H9 (cell line): Measurements from ENCODE around the gene PLEKHG5. TPM values are rescaled to one million over a fixed set of nuclear protein-coding genes. Genes with fewer than 3 reads are reported as not detected.
A peak's percentile ranks its signal among the peaks of the same experiment; 100 is the strongest.

Source experiments
- DNase-seq: peaks from one replicate; pipeline ENCODE4 v3.0.0-alpha.2; 2017
- H2AFZ ChIP-seq: one replicate; pipeline ENCODE4 v1.6.1; 2013; ENCODE audit warnings: mild to moderate bottlenecking, low read length, control low read depth, moderate library complexity
- H2AK5ac ChIP-seq: 2 replicates; pipeline ENCODE4 v1.6.1; 2013; ENCODE audit warnings: low read length, control low read depth, mixed read lengths; ENCODE audit not compliant: insufficient read length
- H2BK120ac ChIP-seq: one replicate; pipeline ENCODE4 v1.6.1; 2013; ENCODE audit warnings: low read depth, mild to moderate bottlenecking, low read length, control low read depth, inconsistent platforms; ENCODE audit not compliant: poor library complexity, severe bottlenecking
- H2BK12ac ChIP-seq: 2 replicates; pipeline ENCODE4 v1.6.1; 2013; ENCODE audit warnings: low read length, control low read depth, mixed read lengths, low read depth; ENCODE audit not compliant: insufficient read length
- H2BK15ac ChIP-seq: 2 replicates; pipeline ENCODE4 v1.6.1; 2013; ENCODE audit warnings: low read depth, low read length, control low read depth
- H2BK20ac ChIP-seq: one replicate; pipeline ENCODE4 v1.6.1; 2013; ENCODE audit warnings: low read depth, mild to moderate bottlenecking, low read length, control low read depth, inconsistent platforms; ENCODE audit not compliant: poor library complexity, severe bottlenecking
- H2BK5ac ChIP-seq: 2 replicates; pipeline ENCODE4 v1.6.1; 2013; ENCODE audit warnings: low read length, control low read depth, mixed read lengths; ENCODE audit not compliant: insufficient read length
- H3K14ac ChIP-seq: 2 replicates; pipeline ENCODE4 v1.6.1; 2013; ENCODE audit warnings: low read length, control low read depth; ENCODE audit not compliant: insufficient read depth
- H3K18ac ChIP-seq: 2 replicates; pipeline ENCODE4 v1.6.1; 2013; ENCODE audit warnings: low read depth, mild to moderate bottlenecking, mixed read lengths, low read length, control low read depth; ENCODE audit not compliant: insufficient read length
- H3K23ac ChIP-seq: 2 replicates; pipeline ENCODE4 v1.6.1; 2013; ENCODE audit warnings: low read length, control low read depth, mixed read lengths, low read depth; ENCODE audit not compliant: insufficient read length
- H3K23me2 ChIP-seq: 2 replicates; pipeline ENCODE4 v1.6.1; 2013; ENCODE audit warnings: low read depth, mild to moderate bottlenecking, mixed read lengths, low read length, control low read depth; ENCODE audit not compliant: insufficient read length, poor library complexity, severe bottlenecking
- H3K27ac ChIP-seq: 2 replicates; pipeline ENCODE4 v1.5.1; 2013; ENCODE audit warnings: low read length, control low read depth, mixed read lengths, low read depth; ENCODE audit not compliant: insufficient read length
- H3K27me3 ChIP-seq: 2 replicates; pipeline ENCODE4 v1.6.1; 2013; ENCODE audit warnings: low read length, control low read depth, inconsistent platforms; ENCODE audit not compliant: insufficient read depth
- H3K4ac ChIP-seq: 2 replicates; pipeline ENCODE4 v1.6.1; 2013; ENCODE audit warnings: low read depth, mild to moderate bottlenecking, control low read depth, inconsistent platforms, low read length, moderate library complexity
- H3K4me1 ChIP-seq: 2 replicates; pipeline ENCODE4 v1.6.1; 2013; ENCODE audit warnings: low read length, control low read depth, inconsistent platforms; ENCODE audit not compliant: insufficient read depth
- H3K4me2 ChIP-seq: 2 replicates; pipeline ENCODE4 v1.6.1; 2013; ENCODE audit warnings: low read length, control low read depth, mixed read lengths; ENCODE audit not compliant: insufficient read length, insufficient read depth
- H3K56ac ChIP-seq: 2 replicates; pipeline ENCODE4 v1.6.1; 2013; ENCODE audit warnings: low read depth, mild to moderate bottlenecking, mixed read lengths, low read length, control low read depth; ENCODE audit not compliant: insufficient read length
- H3K79me1 ChIP-seq: 2 replicates; pipeline ENCODE4 v1.6.1; 2013; ENCODE audit warnings: low read depth, mild to moderate bottlenecking, moderate library complexity, low read length, control low read depth, inconsistent platforms; ENCODE audit not compliant: insufficient read depth, poor library complexity, severe bottlenecking
- H3K79me2 ChIP-seq: 2 replicates; pipeline ENCODE4 v1.6.1; 2013; ENCODE audit warnings: low read length, control low read depth, inconsistent platforms; ENCODE audit not compliant: insufficient read depth
- H3K9ac ChIP-seq: 2 replicates; pipeline ENCODE4 v1.6.1; 2013; ENCODE audit warnings: low read length, control low read depth, mixed read lengths; ENCODE audit not compliant: insufficient read length; ENCODE audit errors: extremely low read depth
- H3K9me3 ChIP-seq: one replicate; pipeline ENCODE4 v1.6.1; 2013; ENCODE audit warnings: low read depth, low read length, inconsistent platforms; ENCODE audit not compliant: control insufficient read depth
- H3T11ph ChIP-seq: one replicate; pipeline ENCODE4 v1.6.1; 2013; ENCODE audit warnings: mild to moderate bottlenecking, low read length, control low read depth, inconsistent platforms
- H4K20me1 ChIP-seq: one replicate; pipeline ENCODE4 v1.6.1; 2013; ENCODE audit not compliant: control insufficient read depth, insufficient read length, insufficient read depth
- H4K5ac ChIP-seq: 2 replicates; pipeline ENCODE4 v1.6.1; 2013; ENCODE audit warnings: low read depth, mild to moderate bottlenecking, mixed read lengths, low read length, control low read depth; ENCODE audit not compliant: insufficient read length
- H4K8ac ChIP-seq: replicated peaks from 2 replicates; pipeline ENCODE4 v1.6.1; 2013; ENCODE audit warnings: low read length, control low read depth, mixed read lengths, low read depth; ENCODE audit not compliant: insufficient read length
- H4K91ac ChIP-seq: 2 replicates; pipeline ENCODE4 v1.6.1; 2013; ENCODE audit warnings: low read depth, mild to moderate bottlenecking, moderate library complexity, mixed read lengths, low read length, control low read depth; ENCODE audit not compliant: insufficient read length
- H3K27ac Mint-ChIP-seq, 3 experiments: 2 replicates in 2 of 3; 3 replicates in 1 of 3; pipeline ENCODE4 v1.8.0; 2020 to 2021; ENCODE audit warnings: mixed read lengths in 3 of 3, mild to moderate bottlenecking in 1 of 3, moderate library complexity in 1 of 3
- H3K27me3 Mint-ChIP-seq: 2 replicates; pipeline ENCODE4 v1.8.0; 2021; ENCODE audit warnings: low read depth, mild to moderate bottlenecking, moderate library complexity, mixed read lengths
- H3K36me3 Mint-ChIP-seq, 3 experiments: 2 replicates in 2 of 3; 3 replicates in 1 of 3; pipeline ENCODE4 v1.8.0; 2020 to 2021; ENCODE audit warnings: low read depth in 3 of 3, mixed read lengths in 3 of 3; ENCODE audit not compliant: insufficient read depth in 1 of 3
- H3K4me1 Mint-ChIP-seq, 2 experiments: 2 replicates each; pipeline ENCODE4 v1.8.0; 2020; ENCODE audit warnings: mixed read lengths in 2 of 2
- H3K4me3 Mint-ChIP-seq, 2 experiments: 2 replicates in 1 of 2; 3 replicates in 1 of 2; pipeline ENCODE4 v1.8.0; 2020 to 2021; ENCODE audit warnings: mild to moderate bottlenecking in 2 of 2, mixed read lengths in 2 of 2, moderate library complexity in 1 of 2
- H3K9me3 Mint-ChIP-seq, 2 experiments: 2 replicates in 1 of 2; 3 replicates in 1 of 2; pipeline ENCODE4 v1.8.0; 2020; ENCODE audit warnings: mild to moderate bottlenecking in 2 of 2, mixed read lengths in 2 of 2, moderate library complexity in 1 of 2
- WGBS: extraction: QIAGEN DNeasy Blood & Tissue Kit; methylation state at CpG from one replicate; pipeline ENCODE4 v1.1.7; 2013; ENCODE audit warnings: missing lambda C conversion rate, low lambda C conversion rate, mixed read lengths; ENCODE audit not compliant: insufficient read length; ENCODE audit errors: extremely low coverage; 5-methylcytosine and 5-hydroxymethylcytosine counted together
- total RNA-seq: library from RNA; stranded (reverse); gene quantifications from 2 replicates; pipeline ENCODE4 v1.2.1, GENCODE V29; 2021
- TF ChIP-seq, protein P1 (sequence below): fragments of 200-600 bp; sonication (generic); conservative IDR thresholded peaks from 3 replicates; pipeline ENCODE4 v1.8.0; 2021; ENCODE audit warnings: antibody characterized with exemption, mild to moderate bottlenecking

PLEKHG5 gene
- total RNA-seq, 1 experiment from 2014 or later, result 22.3 TPM

DNA sequence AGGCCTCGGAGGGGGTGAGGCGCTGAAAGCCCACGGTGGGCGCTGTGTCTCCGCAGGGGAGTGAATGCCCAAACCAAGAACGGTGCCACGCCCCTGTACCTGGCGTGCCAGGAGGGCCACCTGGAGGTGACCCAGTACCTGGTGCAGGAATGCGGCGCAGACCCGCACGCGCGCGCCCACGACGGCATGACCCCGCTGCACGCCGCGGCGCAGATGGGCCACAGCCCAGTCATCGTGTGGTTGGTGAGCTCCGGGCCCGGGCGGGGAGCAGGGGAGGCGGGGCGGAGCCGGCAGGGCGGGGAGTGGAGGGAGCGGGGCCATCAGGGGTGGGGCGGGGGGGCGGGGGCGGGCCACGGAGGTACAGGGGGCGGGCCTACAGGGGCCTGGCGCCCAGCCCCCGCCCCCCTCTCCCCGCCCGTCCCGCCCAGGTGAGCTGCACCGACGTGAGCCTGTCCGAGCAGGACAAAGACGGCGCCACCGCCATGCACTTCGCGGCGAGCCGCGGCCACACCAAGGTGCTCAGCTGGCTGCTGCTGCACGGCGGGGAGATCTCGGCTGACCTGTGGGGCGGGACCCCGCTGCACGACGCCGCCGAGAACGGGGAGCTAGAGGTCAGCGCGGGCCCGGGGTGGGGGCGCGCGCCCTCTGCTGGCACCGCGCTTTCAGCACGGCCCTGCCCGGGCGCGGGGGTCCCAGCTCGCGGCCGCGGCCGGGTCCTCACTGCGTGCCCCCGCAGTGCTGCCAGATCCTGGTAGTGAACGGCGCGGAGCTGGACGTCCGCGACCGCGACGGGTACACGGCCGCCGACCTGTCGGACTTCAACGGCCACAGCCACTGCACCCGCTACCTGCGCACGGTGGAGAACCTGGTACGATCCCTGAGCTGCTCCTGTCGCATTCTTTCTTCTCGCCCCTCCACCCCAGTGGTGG, 51.0 kb downstream of the PLEKHG5 start:
- TF ChIP-seq, protein P1, sequence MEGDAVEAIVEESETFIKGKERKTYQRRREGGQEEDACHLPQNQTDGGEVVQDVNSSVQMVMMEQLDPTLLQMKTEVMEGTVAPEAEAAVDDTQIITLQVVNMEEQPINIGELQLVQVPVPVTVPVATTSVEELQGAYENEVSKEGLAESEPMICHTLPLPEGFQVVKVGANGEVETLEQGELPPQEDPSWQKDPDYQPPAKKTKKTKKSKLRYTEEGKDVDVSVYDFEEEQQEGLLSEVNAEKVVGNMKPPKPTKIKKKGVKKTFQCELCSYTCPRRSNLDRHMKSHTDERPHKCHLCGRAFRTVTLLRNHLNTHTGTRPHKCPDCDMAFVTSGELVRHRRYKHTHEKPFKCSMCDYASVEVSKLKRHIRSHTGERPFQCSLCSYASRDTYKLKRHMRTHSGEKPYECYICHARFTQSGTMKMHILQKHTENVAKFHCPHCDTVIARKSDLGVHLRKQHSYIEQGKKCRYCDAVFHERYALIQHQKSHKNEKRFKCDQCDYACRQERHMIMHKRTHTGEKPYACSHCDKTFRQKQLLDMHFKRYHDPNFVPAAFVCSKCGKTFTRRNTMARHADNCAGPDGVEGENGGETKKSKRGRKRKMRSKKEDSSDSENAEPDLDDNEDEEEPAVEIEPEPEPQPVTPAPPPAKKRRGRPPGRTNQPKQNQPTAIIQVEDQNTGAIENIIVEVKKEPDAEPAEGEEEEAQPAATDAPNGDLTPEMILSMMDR, result peak; percentile 79
- Histone ChIP-seq H3K79me1 (no peaks in the 10 kb centered on the region), H3K4ac (no peak overlapping the region), H4K20me1 (no peaks in the 10 kb centered on the region), H2BK5ac (no peak overlapping the region), H2AFZ (no peak overlapping the region), H3K9me3 (no peaks in the 10 kb centered on the region), H3K4me1 (no peaks in the 10 kb centered on the region; the same call in 1 of the 2 replicates), H4K91ac (no peak overlapping the region), H2AK5ac (no peak overlapping the region), H3T11ph (no peak overlapping the region), H3K79me2 (no peaks in the 10 kb centered on the region), H3K14ac (peak overlapping the region; percentile 82; the same call in 1 of the 2 replicates), H2BK12ac (no peak overlapping the region), H2BK20ac (no peak overlapping the region), H4K5ac (no peak overlapping the region), H3K4me2 (peak overlapping the region; percentile 50), H3K23ac (no peak overlapping the region), H3K9ac (peak overlapping the region; percentile 33), H3K27ac (no peak overlapping the region), H3K18ac (peak overlapping the region; percentile 73), H3K27me3 (peaks cover 4% of the 10 kb centered on the region; the same call in 1 of the 2 replicates), H4K8ac (no peak overlapping the region), H2BK15ac (no peak overlapping the region), H3K23me2 (peaks cover 6% of the 10 kb centered on the region), H2BK120ac (no peak overlapping the region), H3K56ac (no peak overlapping the region)
- Mint-ChIP-seq H3K4me3 (peak overlapping the region; percentile 49 to 79), H3K9me3 (no peaks in the 10 kb centered on the region; a peak in 1 of 5 replicates), H3K27me3 (peaks cover 47% of the 10 kb centered on the region), H3K4me1 (peaks cover 26 to 36% of the 10 kb centered on the region in 2 experiments), H3K27ac (no peak overlapping the region), H3K36me3 (no peaks in the 10 kb centered on the region; a peak in 1 of 7 replicates)
- no CpG with 5 or more reads among the region's 101 CpGs for WGBS
- peak; percentile 85 for DNase-seq
